Activated CD8-positive, alpha-beta T cell treated with anti-CD3 and anti-CD28 coated beads for 36 hours (primary cell): ENCODE data around the gene CHRM2. TPM values are rescaled to one million over a fixed set of nuclear protein-coding genes. Genes with fewer than 3 reads are reported as not detected.

Experiments used
- ATAC-seq: fragments of 200-7000 bp; cut with Tn5 transposase; one replicate; pipeline ENCODE4 v1.10.0; 2021; ENCODE audit warnings: mild to moderate bottlenecking, moderate library complexity
- CTCF ChIA-PET: fragments of 350-600 bp; sonication (Branson Sonifier 250); formaldehyde crosslinking; loops from one replicate; lab custom pipeline; 2021; ENCODE audit warnings: antibody characterized with exemption; lab: Charles Lee
- POLR2A ChIA-PET: fragments of 350-600 bp; sonication (Branson Sonifier 250); formaldehyde crosslinking; loops from one replicate; lab custom pipeline; 2021; ENCODE audit warnings: antibody characterized with exemption; lab: Charles Lee
- DNase-seq: peaks from one replicate; pipeline ENCODE4 v3.0.0-alpha.2; 2020
- H3K27ac Mint-ChIP-seq: one replicate; pipeline ENCODE4 v1.8.0; 2021; ENCODE audit warnings: mild to moderate bottlenecking, mixed read lengths
- H3K27me3 Mint-ChIP-seq: one replicate; pipeline ENCODE4 v1.8.0; 2021; ENCODE audit warnings: mixed read lengths
- H3K36me3 Mint-ChIP-seq: one replicate; pipeline ENCODE4 v1.8.0; 2021; ENCODE audit warnings: low read depth, mixed read lengths
- H3K4me1 Mint-ChIP-seq: one replicate; pipeline ENCODE4 v1.8.0; 2021; ENCODE audit warnings: low read depth, mixed read lengths
- H3K4me3 Mint-ChIP-seq: one replicate; pipeline ENCODE4 v1.8.0; 2021; ENCODE audit warnings: mild to moderate bottlenecking, moderate library complexity, mixed read lengths
- H3K9me3 Mint-ChIP-seq: one replicate; pipeline ENCODE4 v1.8.0; 2021; ENCODE audit warnings: mixed read lengths
- intact Hi-C: fragments of 100-400 bp; cut with micrococcal nuclease; formaldehyde crosslinking; loops from one replicate; pipeline ENCODE4 v1.10.0; 2022
- total RNA-seq, 2 experiments: library from RNA; stranded (reverse); gene quantifications; one replicate each; pipeline ENCODE4 v1.2.3, GENCODE V29; 2021
- TF ChIP-seq, protein P1 (sequence below): fragments of 200-600 bp; IDR thresholded peaks from one replicate; pipeline ENCODE4 v1.8.0; 2022; ENCODE audit warnings: antibody characterized with exemption, mild to moderate bottlenecking

Gene CHRM2
- total RNA-seq, 2 experiments from 2014 or later, result not detected

DNA sequence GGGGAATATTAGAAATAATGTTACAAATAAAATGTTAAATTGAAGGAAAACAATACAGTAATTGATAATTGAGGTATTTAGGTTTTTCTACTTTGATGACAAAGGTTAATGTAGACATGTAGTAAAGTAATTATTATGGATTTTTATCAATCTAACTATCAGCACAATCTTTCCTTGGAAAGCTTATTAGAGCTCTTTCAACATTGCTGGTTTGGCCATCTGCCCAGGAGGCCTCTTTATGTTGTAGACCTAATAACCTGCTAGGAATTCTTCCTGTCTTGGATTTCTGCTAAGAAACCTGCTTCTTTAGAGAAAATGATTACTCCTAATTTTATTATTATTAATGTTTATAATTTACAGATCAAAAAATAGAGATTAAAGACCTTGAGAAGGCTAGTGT, 78.9 kb downstream of the CHRM2 start:
- intact Hi-C loops, result no loop called here
- H3K27me3 Mint-ChIP-seq, result no peaks in the 10 kb centered on the region
- no peak overlapping the region for H3K27ac Mint-ChIP-seq
- H3K4me3 Mint-ChIP-seq, result no peak overlapping the region
- DNase-seq (no peak), ATAC-seq (no peak)
- TF ChIP-seq, protein P1, sequence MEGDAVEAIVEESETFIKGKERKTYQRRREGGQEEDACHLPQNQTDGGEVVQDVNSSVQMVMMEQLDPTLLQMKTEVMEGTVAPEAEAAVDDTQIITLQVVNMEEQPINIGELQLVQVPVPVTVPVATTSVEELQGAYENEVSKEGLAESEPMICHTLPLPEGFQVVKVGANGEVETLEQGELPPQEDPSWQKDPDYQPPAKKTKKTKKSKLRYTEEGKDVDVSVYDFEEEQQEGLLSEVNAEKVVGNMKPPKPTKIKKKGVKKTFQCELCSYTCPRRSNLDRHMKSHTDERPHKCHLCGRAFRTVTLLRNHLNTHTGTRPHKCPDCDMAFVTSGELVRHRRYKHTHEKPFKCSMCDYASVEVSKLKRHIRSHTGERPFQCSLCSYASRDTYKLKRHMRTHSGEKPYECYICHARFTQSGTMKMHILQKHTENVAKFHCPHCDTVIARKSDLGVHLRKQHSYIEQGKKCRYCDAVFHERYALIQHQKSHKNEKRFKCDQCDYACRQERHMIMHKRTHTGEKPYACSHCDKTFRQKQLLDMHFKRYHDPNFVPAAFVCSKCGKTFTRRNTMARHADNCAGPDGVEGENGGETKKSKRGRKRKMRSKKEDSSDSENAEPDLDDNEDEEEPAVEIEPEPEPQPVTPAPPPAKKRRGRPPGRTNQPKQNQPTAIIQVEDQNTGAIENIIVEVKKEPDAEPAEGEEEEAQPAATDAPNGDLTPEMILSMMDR, result no peak
- H3K36me3 Mint-ChIP-seq, result no peaks in the 10 kb centered on the region
- CTCF ChIA-PET, result no interaction called here
- POLR2A ChIA-PET, result no interaction called here
- peaks cover 8% of the 10 kb centered on the region for H3K9me3 Mint-ChIP-seq
- H3K4me1 Mint-ChIP-seq, result no peaks in the 10 kb centered on the region

DNA sequence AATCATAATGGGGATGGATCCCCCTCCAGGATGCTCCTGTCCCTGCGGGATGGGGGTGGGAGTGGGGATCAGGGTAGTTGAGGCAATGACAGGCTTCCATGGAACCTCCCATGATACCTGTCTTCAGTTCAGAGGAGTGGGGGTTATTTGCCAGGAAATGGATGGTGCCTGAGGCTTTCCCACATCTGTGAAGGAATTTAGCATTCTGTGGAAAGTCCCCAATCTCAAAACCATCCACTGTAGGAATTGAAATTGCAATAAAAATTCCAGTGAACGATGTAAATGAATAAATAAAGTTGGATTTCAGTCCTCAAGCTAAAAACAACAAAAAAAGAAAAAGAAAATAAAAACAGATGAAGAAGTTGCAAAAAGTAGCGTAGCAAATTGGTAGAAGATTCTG, 81.9 kb downstream of the CHRM2 start:
- Mint-ChIP-seq H3K27me3 (no peaks in the 10 kb centered on the region), H3K4me1 (no peaks in the 10 kb centered on the region), H3K4me3 (no peak overlapping the region), H3K36me3 (no peaks in the 10 kb centered on the region), H3K27ac (no peak overlapping the region), H3K9me3 (peaks cover 12% of the 10 kb centered on the region)
- TF ChIP-seq, protein P1, result no peak
- CTCF ChIA-PET, result no interaction called here
- intact Hi-C loops, result no loop called here
- ATAC-seq (no peak), DNase-seq (no peak)
- POLR2A ChIA-PET, result no interaction called here

DNA sequence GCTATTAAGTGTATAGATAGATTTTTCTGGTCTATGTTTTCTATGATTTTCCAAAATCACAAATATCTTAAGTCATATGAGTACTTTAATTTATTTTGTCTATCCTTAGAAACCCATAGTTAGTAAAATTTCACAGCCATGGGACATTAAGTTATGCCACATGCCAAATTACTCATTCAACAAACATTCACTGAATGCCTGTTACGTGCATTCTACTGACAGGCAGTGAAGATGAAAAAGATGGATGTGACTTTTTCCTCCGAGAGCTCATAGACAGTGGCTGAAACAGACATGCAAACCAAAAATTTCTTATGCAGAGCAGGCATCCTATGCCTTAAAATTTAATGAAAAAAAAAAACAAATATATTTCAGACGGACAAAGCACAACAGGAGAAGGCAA, 84.9 kb downstream of the CHRM2 start:
- intact Hi-C loops, result no loop called here
- DNase-seq (no peak), ATAC-seq (no peak)
- no peaks in the 10 kb centered on the region for H3K36me3 Mint-ChIP-seq
- TF ChIP-seq, protein P1, result no peak
- no peak overlapping the region for H3K27ac Mint-ChIP-seq
- peaks cover 12% of the 10 kb centered on the region for H3K9me3 Mint-ChIP-seq
- CTCF ChIA-PET, result no interaction called here
- POLR2A ChIA-PET, result no interaction called here
- H3K27me3 Mint-ChIP-seq, result no peaks in the 10 kb centered on the region
- H3K4me3 Mint-ChIP-seq, result no peak overlapping the region
- H3K4me1 Mint-ChIP-seq, result no peaks in the 10 kb centered on the region

DNA sequence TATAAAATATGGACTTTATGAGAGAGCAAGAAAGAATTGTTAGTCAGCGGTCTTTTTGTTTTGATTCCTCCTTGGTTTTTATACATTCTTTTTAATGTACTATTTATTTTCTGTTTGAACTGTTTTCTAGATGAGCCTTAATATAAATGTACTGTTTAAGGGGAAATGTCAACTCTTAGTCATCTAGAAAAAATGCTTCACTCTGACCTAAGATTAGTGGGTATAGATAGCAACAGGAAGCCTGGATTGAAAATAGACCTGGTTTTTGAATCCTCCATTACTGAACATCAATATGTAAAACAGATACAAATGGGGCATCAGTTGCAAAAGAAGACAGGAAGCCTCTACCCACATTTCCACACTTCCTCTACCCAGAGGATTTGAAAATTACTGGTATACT, 87.8 kb downstream of the CHRM2 start:
- no peak overlapping the region for H3K4me3 Mint-ChIP-seq
- H3K36me3 Mint-ChIP-seq, result no peaks in the 10 kb centered on the region
- no peaks in the 10 kb centered on the region for H3K4me1 Mint-ChIP-seq
- DNase-seq (no peak), ATAC-seq (no peak)
- no peaks in the 10 kb centered on the region for H3K27me3 Mint-ChIP-seq
- H3K27ac Mint-ChIP-seq, result no peak overlapping the region
- intact Hi-C loops, result no loop called here
- CTCF ChIA-PET, result no interaction called here
- POLR2A ChIA-PET, result no interaction called here
- H3K9me3 Mint-ChIP-seq, result peaks cover 10% of the 10 kb centered on the region
- TF ChIP-seq, protein P1, result no peak

DNA sequence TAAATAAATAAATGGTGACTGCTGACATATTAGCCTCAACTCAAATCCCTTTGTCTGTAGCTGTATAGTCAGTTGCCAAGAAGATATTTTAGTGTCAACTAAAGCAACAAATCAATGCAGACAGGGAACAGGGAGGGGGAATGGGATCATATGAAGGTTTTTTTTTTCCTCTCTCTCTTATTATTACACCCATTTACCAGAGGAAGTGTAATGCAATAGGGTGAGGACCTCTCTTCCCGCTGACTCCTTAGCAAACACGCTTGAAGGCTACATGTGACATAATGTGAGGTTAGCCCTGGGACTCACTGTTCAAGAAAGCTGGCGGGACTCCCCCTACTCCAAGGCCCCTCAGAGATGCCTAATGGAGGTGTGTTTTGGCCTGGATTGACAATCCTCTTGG, 88.2 kb downstream of the CHRM2 start:
- intact Hi-C loops, result no loop called here
- ATAC-seq (no peak), DNase-seq (no peak)
- ChIA-PET POLR2A (no interaction called here), CTCF (no interaction called here)
- no peaks in the 10 kb centered on the region for H3K4me1 Mint-ChIP-seq
- TF ChIP-seq, protein P1, result no peak
- H3K27me3 Mint-ChIP-seq, result no peaks in the 10 kb centered on the region
- no peaks in the 10 kb centered on the region for H3K36me3 Mint-ChIP-seq
- peaks cover 7% of the 10 kb centered on the region for H3K9me3 Mint-ChIP-seq
- H3K27ac Mint-ChIP-seq, result no peak overlapping the region
- no peak overlapping the region for H3K4me3 Mint-ChIP-seq
